ENCODE results near the gene ARMC7. TPM values are rescaled to one million over a fixed set of nuclear protein-coding genes. Genes with fewer than 3 reads are reported as not detected.

The ARMC7 gene
- total and polyA plus RNA-seq, 2 of the 13 experiments (the other 11 are each of a cell fraction or from before 2014, with no cell fraction given): 3.9 to 4.2 TPM

- TF ChIP-seq CSRNP1 (CRISPR knock-in tag; IDR thresholded peaks at IDR 0.05): no peak
- TF ChIP-seq TOE1 (CRISPR knock-in tag; IDR thresholded peaks at IDR 0.05): no peak
- peak; percentile 60; the same call in 1 of the 2 replicates for TF ChIP-seq SMC3 (IDR thresholded peaks at IDR 0.05; ENCODE audit: low read length)
- peak; percentile 57 for TF ChIP-seq PATZ1 (CRISPR knock-in tag; IDR thresholded peaks at IDR 0.05)
- no peak for TF ChIP-seq MAFG (CRISPR knock-in tag; IDR thresholded peaks at IDR 0.05)
- TF ChIP-seq MIER2 (CRISPR knock-in tag; IDR thresholded peaks at IDR 0.05): no peak
- no peak for TF ChIP-seq ZFP91 (CRISPR knock-in tag; IDR thresholded peaks at IDR 0.05; ENCODE audit: borderline replicate concordance)
- no peak for TF ChIP-seq ZNF788 (CRISPR knock-in tag; IDR thresholded peaks at IDR 0.05; ENCODE audit: borderline replicate concordance)
- no peak for TF ChIP-seq KLF16 (CRISPR knock-in tag; IDR thresholded peaks at IDR 0.05)
- TF ChIP-seq ZSCAN29 (CRISPR knock-in tag; conservative IDR thresholded peaks at IDR 0.05): no peak
- no peak for TF ChIP-seq FOXO1 (CRISPR knock-in tag; IDR thresholded peaks at IDR 0.05)
- no peak for TF ChIP-seq PRDM10 (CRISPR knock-in tag; IDR thresholded peaks at IDR 0.05; ENCODE audit: low read depth)
- TF ChIP-seq EP300 (IDR thresholded peaks at IDR 0.05; ENCODE audit: low read depth in 2 of 2, low read length in 2 of 2): no peak
- no peak for TF ChIP-seq EP300 (CRISPR knock-in tag; IDR thresholded peaks at IDR 0.05; ENCODE audit: borderline replicate concordance)
- no peak for TF ChIP-seq ZNF780A (CRISPR knock-in tag; IDR thresholded peaks at IDR 0.05)
- TF ChIP-seq CBX5 (CRISPR knock-in tag; IDR thresholded peaks at IDR 0.05; ENCODE audit: borderline replicate concordance): no peak
- TF ChIP-seq ZBTB7B (CRISPR knock-in tag; IDR thresholded peaks at IDR 0.05): peak; percentile 23; the same call in 1 of the 2 replicates
- no peak for TF ChIP-seq ZNF501 (CRISPR knock-in tag; IDR thresholded peaks at IDR 0.05)
- TF ChIP-seq ZNF878 (CRISPR knock-in tag; IDR thresholded peaks at IDR 0.05): 0 out of 2 replicates have a peak, but pooled peaks have one; percentile 18
- peak; percentile 18 for TF ChIP-seq XRCC5 (optimal IDR thresholded peaks at IDR 0.05; ENCODE audit: low read length)
- TF ChIP-seq BCL6 (CRISPR knock-in tag; IDR thresholded peaks at IDR 0.05): no peak
- TF ChIP-seq ZNF557 (CRISPR knock-in tag; IDR thresholded peaks at IDR 0.05): no peak
These were observed 21.0 kb downstream of the ARMC7 start (continued) for GRCh38 chr17:75130632-75131277.
